GM12891 (cell line): Measurements from ENCODE around the gene SPOCK1.

Experiments
- DNase-seq: peaks from one replicate; pipeline ENCODE4 v3.0.0; 2011; ENCODE audit warnings: low spot score; ENCODE audit not compliant: insufficient read length
- FAIRE-seq: peaks from 2 replicates; lab custom pipeline; 2011; peaks lifted over from hg19 to GRCh38; lab: Jason Lieb, UNC
- PAX5 ChIP-seq: IDR thresholded peaks from 2 replicates; pipeline ENCODE4 v1.6.1; 2011; ENCODE audit warnings: low read length, moderate library complexity, mild to moderate bottlenecking; ENCODE audit not compliant: insufficient read depth, severe bottlenecking
- POLR2A ChIP-seq: IDR thresholded peaks from 2 replicates; pipeline ENCODE4 v1.6.1; 2011; ENCODE audit warnings: low read depth, low read length, control low read depth
- POLR2AphosphoS5 ChIP-seq: IDR thresholded peaks from 2 replicates; pipeline ENCODE4 v1.6.1; 2011; ENCODE audit warnings: low read depth, low read length, control low read depth
- POU2F2 ChIP-seq: IDR thresholded peaks from 2 replicates; pipeline ENCODE4 v1.6.1; 2011; ENCODE audit warnings: low read depth, mild to moderate bottlenecking, control low read depth, low read length, moderate library complexity
- SPI1 ChIP-seq: IDR thresholded peaks from 2 replicates; pipeline ENCODE4 v1.6.1; 2011; ENCODE audit warnings: low read depth, low read length, control low read depth
- TAF1 ChIP-seq: IDR thresholded peaks from 2 replicates; pipeline ENCODE4 v1.6.1; 2011; ENCODE audit warnings: low read depth, low read length, control low read depth

SPOCK1 gene

GRCh38 chr5:137403869-137404268 is 95.3 kb downstream of the SPOCK1 start:
- FAIRE-seq (no peak), DNase-seq (no peak)
- TF ChIP-seq PAX5 (no peak), TAF1 (no peak), POLR2AphosphoS5 (no peak), POLR2A (no peak), POU2F2 (no peak), SPI1 (no peak)

- DNase-seq, result no peak
- FAIRE-seq, result no peak
- TF ChIP-seq PAX5 (no peak), TAF1 (no peak), POU2F2 (no peak), SPI1 (no peak), POLR2A (no peak), POLR2AphosphoS5 (no peak)
Measured at GRCh38 chr5:137402436-137403187, 96.5 kb downstream of the SPOCK1 start.

- FAIRE-seq, result no peak
- no peak for TF ChIP-seq POU2F2
- no peak for TF ChIP-seq TAF1
- no peak for TF ChIP-seq PAX5
- TF ChIP-seq POLR2A, result no peak
- TF ChIP-seq SPI1, result no peak
- no peak for TF ChIP-seq POLR2AphosphoS5
- DNase-seq, result no peak
Measured at GRCh38 chr5:137401946-137402345, 97.2 kb downstream of the SPOCK1 start.

GRCh38 chr5:137400571-137400970 is 98.6 kb downstream of the SPOCK1 start:
- FAIRE-seq (no peak), DNase-seq (no peak)
- TF ChIP-seq POU2F2, result no peak
- no peak for TF ChIP-seq POLR2A
- TF ChIP-seq TAF1, result no peak
- TF ChIP-seq PAX5, result no peak
- TF ChIP-seq SPI1, result no peak
- no peak for TF ChIP-seq POLR2AphosphoS5

GRCh38 chr5:137399911-137400310 is 99.2 kb downstream of the SPOCK1 start:
- no peak for FAIRE-seq
- TF ChIP-seq PAX5, result no peak
- no peak for TF ChIP-seq SPI1
- TF ChIP-seq POU2F2, result no peak
- DNase-seq, result no peak

GRCh38 chr5:137398751-137399150 is 100.4 kb downstream of the SPOCK1 start:
- no peak for DNase-seq
- no peak for FAIRE-seq
- TF ChIP-seq POU2F2, result no peak
- no peak for TF ChIP-seq POLR2AphosphoS5
- no peak for TF ChIP-seq SPI1

- TF ChIP-seq SPI1 (no peak), PAX5 (no peak), POLR2AphosphoS5 (no peak), POU2F2 (no peak), POLR2A (no peak), TAF1 (no peak)
- DNase-seq, result no peak
- FAIRE-seq, result no peak
Measured at GRCh38 chr5:137398154-137398553, 101.0 kb downstream of the SPOCK1 start.

GRCh38 chr5:137395011-137395755 is 103.9 kb downstream of the SPOCK1 start:
- FAIRE-seq (no peak), DNase-seq (no peak)
- no peak for TF ChIP-seq SPI1
- TF ChIP-seq POU2F2, result no peak

GRCh38 chr5:137394380-137394779 is 104.7 kb downstream of the SPOCK1 start:
- FAIRE-seq, result no peak
- TF ChIP-seq SPI1 (no peak), PAX5 (no peak), POU2F2 (no peak), POLR2A (no peak), POLR2AphosphoS5 (no peak), TAF1 (no peak)
- DNase-seq, result no peak
